Ishikawa (cell line): ENCODE data around the gene ACOX3.

Experiments used
- CEBPB ChIP-seq: IDR thresholded peaks from 2 replicates; pipeline ENCODE4 v1.6.1; 2012
- CREB1 ChIP-seq: IDR thresholded peaks from 2 replicates; pipeline ENCODE4 v1.6.1; 2012; ENCODE audit warnings: low read depth
- EP300 ChIP-seq: IDR thresholded peaks from 2 replicates; pipeline ENCODE4 v1.6.1; 2012; ENCODE audit warnings: borderline replicate concordance
- FOXM1 ChIP-seq: IDR thresholded peaks from 2 replicates; pipeline ENCODE4 v1.6.1; 2012; ENCODE audit warnings: low read depth, borderline replicate concordance
- MAX ChIP-seq: IDR thresholded peaks from 2 replicates; pipeline ENCODE4 v1.6.1; 2012
- RAD21 ChIP-seq: IDR thresholded peaks from 2 replicates; pipeline ENCODE4 v1.6.1; 2012; ENCODE audit warnings: low read depth
- REST ChIP-seq: IDR thresholded peaks from 2 replicates; pipeline ENCODE4 v1.6.1; 2012; ENCODE audit warnings: low read depth, mild to moderate bottlenecking
- TAF1 ChIP-seq: IDR thresholded peaks from 2 replicates; pipeline ENCODE4 v1.6.1; 2012; ENCODE audit warnings: low read depth, mild to moderate bottlenecking
- TEAD4 ChIP-seq: IDR thresholded peaks from 2 replicates; pipeline ENCODE4 v1.6.1; 2012
- USF1 ChIP-seq: IDR thresholded peaks from 2 replicates; pipeline ENCODE4 v1.6.1; 2012
- YY1 ChIP-seq: IDR thresholded peaks from 2 replicates; pipeline ENCODE4 v1.6.1; 2012; ENCODE audit warnings: low read depth

- TF ChIP-seq CEBPB (no peak), RAD21 (no peak), EP300 (no peak), USF1 (no peak), YY1 (no peak), MAX (no peak), TAF1 (no peak), TEAD4 (no peak), CREB1 (no peak), REST (no peak), FOXM1 (no peak)
These were observed 104.0 kb downstream of the ACOX3 start for GRCh38 chr4:8336412-8337075.
